GM13977 (cell line): ENCODE data around the gene MED16.

ENCODE experiments used
- DNase-seq: peaks from one replicate; pipeline ENCODE4 v3.0.0; 2012; ENCODE audit warnings: low spot score
- in situ Hi-C: fragments of 300-500 bp; cut with MboI; formaldehyde crosslinking; loops from one replicate; pipeline ENCODE4 v1.12.0; 2022; ENCODE audit warnings: low sequenced_read_pairs, low pct_unique_long_range_greater_than_20kb, mixed read lengths, inconsistent platforms; ENCODE audit not compliant: unreplicated experiment
- TF ChIP-seq, protein P1 (sequence below): IDR thresholded peaks from 2 replicates; pipeline ENCODE4 v1.5.1; 2012; ENCODE audit warnings: mild to moderate bottlenecking, control low read depth; ENCODE audit not compliant: insufficient read depth; ENCODE audit errors: extremely low read depth, missing control alignments

The MED16 gene

DNA sequence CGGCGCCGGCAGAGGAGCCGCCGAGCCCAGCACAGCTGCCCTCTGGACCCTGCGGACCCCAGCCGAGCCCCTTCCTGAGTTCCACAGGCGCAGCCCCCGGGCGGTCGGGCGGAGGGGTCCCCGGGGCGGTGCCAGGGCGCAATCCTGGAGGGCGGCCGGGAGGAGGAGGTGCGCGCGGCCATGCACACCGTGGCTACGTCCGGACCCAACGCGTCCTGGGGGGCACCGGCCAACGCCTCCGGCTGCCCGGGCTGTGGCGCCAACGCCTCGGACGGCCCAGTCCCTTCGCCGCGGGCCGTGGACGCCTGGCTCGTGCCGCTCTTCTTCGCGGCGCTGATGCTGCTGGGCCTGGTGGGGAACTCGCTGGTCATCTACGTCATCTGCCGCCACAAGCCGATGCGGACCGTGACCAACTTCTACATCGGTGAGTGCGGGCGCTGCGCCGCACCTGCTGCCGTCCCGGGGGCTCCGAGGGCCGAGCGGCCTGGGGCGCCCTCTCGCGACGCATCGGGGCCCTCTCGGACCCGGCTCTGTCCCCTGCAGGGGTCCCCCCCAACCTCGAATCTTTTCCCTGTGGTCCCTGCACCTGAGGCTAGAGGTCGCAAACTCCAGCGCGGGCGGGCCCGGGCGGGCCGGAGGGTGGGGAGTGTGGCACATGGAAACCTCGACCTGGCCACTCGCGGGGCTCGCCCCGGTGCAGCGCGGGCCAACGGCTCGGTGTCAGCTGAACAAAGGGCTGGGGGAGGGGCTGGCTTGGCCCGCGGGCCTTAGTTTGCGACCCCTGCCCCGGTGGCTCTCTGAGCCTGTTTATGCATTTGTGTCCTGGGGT lies 24.6 kb upstream of the MED16 start, which contains the start of gene KISS1R:
KISS1R (plus strand) TSS at position 11 of the 829 bp plus-strand sequence; CDS start at position 181, 170 bp downstream.
- in situ Hi-C loops = no loop called here
- TF ChIP-seq, protein P1, sequence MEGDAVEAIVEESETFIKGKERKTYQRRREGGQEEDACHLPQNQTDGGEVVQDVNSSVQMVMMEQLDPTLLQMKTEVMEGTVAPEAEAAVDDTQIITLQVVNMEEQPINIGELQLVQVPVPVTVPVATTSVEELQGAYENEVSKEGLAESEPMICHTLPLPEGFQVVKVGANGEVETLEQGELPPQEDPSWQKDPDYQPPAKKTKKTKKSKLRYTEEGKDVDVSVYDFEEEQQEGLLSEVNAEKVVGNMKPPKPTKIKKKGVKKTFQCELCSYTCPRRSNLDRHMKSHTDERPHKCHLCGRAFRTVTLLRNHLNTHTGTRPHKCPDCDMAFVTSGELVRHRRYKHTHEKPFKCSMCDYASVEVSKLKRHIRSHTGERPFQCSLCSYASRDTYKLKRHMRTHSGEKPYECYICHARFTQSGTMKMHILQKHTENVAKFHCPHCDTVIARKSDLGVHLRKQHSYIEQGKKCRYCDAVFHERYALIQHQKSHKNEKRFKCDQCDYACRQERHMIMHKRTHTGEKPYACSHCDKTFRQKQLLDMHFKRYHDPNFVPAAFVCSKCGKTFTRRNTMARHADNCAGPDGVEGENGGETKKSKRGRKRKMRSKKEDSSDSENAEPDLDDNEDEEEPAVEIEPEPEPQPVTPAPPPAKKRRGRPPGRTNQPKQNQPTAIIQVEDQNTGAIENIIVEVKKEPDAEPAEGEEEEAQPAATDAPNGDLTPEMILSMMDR = peak; percentile 81

DNA sequence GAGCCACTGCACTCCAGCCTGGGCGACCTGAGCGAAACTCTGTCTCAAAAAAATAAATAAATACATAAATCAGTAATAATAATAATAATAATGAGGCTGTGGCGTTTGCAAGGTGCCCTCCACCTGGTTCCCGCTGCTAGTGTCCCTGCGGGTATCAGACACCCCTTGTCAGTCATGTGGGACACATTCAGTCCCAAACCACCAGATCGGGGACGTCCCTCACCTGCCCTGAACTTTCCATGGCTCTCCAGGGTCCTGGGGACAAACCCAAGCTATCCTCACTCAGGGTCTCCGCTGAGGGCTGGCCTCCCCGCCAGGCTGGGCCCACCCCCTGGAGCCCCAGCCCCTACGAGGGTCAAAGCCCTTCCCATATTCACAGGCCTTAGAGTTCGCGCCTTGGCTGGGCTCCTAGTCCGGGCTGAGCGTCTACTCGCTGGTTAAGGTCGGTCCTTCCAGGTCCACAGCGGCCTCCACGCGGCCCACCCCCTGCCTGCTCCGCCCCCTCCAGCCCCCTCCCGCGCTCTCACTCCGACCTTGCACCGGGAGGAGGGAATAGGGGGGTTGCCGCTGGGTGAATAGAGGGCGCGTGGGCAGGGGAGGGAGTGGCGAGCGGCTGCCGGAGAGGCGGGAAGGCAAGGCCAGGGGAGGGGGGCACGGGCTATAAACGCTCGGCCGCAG lies 23.8 kb upstream of the MED16 start:
- TF ChIP-seq, protein P1 = no peak
- in situ Hi-C loops = no loop called here
- peak; percentile 35 for DNase-seq

More for the DNA sequence above, 24.6 kb upstream of the MED16 start, which contains the start of gene KISS1R:
- DNase-seq = peak; percentile 85

DNA sequence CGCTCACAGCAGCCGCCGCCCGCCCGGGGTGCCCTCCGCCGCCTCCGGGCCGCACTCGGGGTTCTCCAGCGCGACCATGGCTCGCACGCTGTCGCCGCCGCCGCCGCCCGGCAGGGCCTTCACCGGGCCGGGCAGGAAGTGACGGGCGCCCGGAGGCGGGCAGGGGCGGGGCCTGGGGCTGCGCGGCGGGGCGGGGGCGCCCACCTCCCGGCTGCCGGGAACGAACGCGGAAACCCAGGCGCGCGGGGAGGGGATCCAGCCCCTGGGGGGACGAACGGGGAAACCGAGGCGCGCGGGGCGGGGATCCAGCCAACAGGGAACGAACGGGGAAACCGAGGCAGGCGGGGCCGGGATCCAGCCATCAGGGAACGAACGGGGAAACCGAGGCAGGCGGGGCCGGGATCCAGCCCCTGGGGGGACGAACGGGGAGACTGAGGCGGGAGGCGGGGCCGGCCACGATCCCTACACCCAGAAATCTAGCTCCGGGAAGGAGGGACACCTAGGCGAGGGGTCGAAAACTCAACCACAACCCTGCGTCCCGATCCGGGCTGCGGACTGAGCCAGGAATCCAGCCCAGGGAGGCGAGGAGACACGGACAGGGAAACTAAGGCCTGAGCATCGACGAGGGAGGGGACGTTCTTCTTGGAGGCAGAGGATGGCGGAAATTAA lies 20.2 kb upstream of the MED16 start, which contains the start of gene R3HDM4:
R3HDM4 (minus strand) TSS at position 140 of the 669 bp plus-strand sequence; CDS start at position 78, 62 bp downstream.
- in situ Hi-C loops = no loop called here
- peak; percentile 97 for DNase-seq
- TF ChIP-seq, protein P1 = no peak

DNA sequence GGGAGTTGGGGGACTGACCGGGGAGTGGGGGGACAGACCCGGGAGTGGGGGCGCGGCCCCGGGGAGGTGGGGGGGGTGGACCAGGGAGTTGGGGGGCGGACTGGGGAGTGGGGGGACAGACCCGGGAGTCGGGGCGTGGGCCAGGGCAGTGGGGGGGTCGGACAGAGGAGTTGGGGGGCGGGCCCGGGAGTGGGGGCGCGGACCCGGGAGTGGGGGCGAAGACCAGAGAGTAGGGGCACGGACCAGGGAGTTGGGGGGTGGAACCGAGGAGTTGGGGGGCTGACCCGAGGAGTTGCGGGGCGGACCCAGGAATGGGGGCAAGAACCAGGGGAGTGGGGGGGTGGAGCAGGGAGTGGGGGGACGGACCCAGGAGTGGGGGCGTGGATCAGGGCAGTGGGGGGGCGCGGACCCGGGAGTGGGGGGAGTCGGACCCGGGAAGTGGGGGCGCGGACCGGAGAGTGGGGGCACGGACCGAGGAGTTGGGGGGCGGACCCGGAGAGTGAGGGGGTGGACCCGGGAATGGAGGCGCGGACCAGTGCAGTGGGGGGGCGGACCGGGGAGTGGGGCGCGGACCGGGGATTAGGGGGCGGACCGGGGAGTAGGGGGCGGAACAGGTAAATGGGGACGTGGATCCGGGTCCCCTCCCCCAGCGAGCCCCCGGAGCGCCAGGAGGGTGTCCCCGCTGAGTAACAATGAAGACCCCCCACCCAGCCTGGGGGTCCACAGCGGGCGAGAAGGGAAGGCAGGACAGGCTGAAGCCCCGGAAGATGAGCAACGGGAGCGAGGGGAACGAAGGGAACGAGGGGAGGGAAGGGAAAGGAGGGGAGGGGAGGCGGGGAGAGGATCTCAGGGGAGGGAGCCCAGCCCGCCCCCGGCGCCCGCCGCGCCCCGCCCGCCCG lies 19.4 kb upstream of the MED16 start:
- TF ChIP-seq, protein P1 = no peak

DNA sequence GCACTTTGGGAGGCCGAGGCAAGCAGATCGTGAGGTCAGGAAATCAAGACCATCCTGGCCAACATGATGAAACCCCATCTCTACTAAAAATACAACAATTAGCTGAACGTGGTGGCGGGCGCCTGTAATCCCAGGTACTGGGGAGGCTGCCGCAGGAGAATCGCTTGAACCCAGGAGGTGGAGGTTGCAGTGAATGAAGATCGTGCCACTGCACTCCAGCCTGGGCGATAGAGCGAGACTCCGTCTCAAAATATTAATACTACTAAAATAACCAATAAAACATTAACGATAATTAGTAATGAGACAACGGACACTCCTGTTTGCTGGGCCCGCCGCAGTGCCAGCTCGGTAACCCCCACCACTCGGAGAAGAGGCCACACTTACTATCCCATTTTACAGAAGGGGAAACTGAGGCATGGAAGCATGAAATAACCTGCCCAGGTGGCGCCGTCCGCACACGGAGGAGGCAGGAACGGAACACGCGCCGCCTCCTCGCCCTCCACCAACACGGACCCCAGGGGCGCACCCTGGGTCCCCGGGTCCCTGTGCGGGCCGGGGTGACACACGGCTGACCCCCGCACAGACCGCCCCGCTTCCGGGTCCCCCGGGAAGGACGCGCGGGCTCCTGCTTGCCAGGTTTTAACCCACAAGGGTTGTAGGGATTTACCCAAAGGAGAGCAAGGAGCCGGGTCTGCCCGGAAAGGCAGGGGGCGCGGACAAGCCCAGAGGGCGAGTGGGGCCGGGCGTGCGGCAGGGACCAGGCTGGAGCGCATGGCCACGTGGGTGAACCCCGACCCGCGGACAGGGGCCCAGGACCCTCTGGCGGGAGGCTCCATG lies 18.4 kb upstream of the MED16 start:
- in situ Hi-C loops = no loop called here
- TF ChIP-seq, protein P1 = no peak

More for the DNA sequence above, 19.4 kb upstream of the MED16 start:
- no peak for DNase-seq
- in situ Hi-C loops = no loop called here

More for the DNA sequence above, 18.4 kb upstream of the MED16 start:
- DNase-seq = no peak
